GM19395 (cell line): ENCODE measurements around the gene DPF3.

Experiments used
- ATAC-seq: cut with Tn5 transposase; IDR thresholded peaks from one replicate; pipeline ENCODE4 v1.9.1; 2021; ENCODE audit warnings: mild to moderate bottlenecking, moderate library complexity; ENCODE audit not compliant: unreplicated experiment

The DPF3 gene

DNA sequence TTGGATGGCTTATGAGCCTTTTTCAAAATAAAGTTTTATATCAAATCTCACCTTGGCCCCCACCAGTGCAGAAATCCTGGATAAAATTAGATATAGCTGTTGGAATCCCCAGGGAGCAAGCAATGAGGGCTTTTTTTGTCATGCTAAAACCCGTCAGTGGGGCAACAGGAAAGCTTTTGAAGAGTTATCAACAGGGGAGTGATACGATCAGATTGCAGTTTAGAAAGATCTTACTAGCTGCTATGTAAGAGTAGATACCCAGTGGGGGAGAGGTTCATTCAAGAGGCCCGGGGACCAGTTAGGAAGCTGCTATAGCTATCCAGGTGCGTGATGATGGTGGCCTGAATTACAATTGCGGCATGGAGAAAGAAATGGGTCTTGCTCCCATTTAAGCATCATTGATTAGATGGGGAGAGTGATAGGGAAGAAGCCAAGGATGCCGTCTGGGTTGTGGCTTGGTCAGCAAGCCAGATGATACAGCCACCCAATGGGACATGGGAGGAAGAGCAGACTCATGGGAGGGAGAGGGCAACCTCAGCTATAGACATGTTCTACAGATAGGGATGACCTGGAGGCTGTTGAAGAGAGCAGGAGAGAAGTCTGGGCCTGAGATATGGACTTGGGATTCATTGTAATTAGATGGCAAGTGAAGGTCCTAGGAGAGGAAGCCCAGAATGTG lies 272.4 kb downstream of the DPF3 start:
- ATAC-seq = no peak

GRCh38 chr14:72619881-72620280 lies 274.0 kb downstream of the DPF3 start:
- ATAC-seq = no peak

DNA sequence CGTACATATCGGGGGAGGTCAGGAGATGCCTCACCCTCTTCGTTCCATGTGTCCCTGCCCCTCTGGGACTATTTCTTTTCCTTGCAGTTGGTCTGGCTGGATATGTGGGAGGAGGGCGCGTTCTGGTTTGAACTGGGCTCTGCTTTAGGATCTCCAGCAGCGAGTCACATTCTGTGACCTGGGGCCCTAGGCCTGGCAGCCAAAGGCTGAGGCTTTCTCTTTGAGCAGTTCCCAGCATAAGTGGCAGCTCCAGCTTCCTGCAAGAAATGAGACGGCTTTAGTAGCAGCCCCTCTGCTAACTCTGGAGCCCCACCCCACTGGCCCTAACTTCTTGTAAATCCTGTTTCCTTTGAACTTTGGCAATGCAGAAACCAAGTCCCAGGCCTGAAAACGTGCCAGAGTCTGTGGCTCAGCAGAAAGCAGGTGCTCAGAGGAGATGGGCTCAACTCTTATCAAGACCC lies 274.8 kb downstream of the DPF3 start:
- no peak for ATAC-seq

DNA sequence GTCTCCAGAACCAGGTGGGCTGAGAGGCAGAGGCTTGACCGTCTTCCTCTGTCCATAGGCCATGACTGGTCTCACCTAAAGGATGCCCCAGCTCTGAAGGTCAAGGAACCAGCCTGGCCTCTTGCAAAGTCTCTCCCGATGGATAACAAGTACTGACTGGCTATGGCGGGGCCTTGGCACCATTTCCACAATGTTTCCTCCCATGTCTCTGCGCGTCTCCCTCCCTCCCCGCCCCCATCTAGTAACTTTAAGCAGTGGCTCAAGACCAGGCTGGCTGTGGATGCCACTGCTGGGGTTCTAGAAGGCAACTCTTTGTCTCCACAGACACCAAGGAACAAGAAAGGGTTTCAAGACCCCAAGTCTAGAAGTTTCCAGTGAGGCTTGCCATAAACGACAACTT lies 275.5 kb downstream of the DPF3 start:
- ATAC-seq = no peak

DNA sequence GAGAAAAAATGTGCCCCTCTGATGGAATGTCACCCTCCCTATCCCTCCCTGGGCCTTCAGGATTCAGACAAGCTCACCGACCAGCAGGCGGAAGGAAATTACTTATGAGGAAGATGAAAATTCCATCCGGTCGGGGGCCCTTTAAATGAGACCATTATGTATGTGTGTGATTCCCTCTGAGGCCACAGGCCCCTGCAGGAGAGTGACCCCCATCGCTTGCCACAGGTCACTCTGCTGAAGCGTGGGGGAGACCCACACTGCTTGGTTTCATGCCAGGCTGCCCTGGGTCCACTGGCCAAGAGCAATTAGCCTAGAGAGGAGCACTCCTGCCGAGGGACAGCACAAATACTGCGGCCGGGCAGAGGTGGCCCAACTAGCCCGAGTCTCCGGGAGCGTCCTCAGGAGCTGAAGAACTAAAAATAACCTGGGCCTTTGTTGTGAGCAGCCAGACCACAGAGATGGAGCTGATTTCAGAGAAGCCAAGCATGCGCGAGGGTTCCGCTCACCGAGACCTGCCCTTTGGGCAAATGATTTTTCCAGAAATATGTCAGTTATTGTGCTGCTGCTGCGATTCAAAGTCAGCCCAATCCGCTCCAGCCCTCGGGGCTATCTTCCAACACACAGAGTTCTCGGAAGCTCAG lies 276.4 kb downstream of the DPF3 start:
- no peak for ATAC-seq

GRCh38 chr14:72616811-72617210 lies 277.1 kb downstream of the DPF3 start:
- no peak for ATAC-seq

GRCh38 chr14:72616294-72616693 lies 277.6 kb downstream of the DPF3 start:
- no peak for ATAC-seq

GRCh38 chr14:72615451-72616121 lies 278.3 kb downstream of the DPF3 start:
- no peak for ATAC-seq

GRCh38 chr14:72614891-72615415 lies 278.9 kb downstream of the DPF3 start:
- no peak for ATAC-seq

DNA sequence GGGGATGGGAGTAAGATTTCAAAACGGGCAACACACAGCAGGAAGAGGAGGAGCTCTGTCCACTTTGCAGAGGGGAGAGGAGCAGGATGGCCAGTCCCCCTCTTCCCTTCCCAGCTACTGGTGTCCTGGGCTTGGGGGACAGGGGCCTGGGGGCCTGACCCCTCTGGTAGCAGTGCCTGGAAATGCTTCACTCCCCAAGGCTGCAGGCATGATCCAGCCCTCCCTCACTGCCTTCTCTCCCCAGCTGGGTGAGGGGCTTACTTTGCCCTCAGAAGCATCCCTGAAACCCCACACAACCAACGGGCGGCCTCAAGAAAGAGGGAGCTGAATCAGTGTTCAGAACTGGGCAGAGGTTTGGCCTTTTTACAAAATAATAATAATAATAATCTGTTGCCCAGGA lies 279.5 kb downstream of the DPF3 start:
- ATAC-seq = no peak

- ATAC-seq = no peak
These were observed 280.0 kb downstream of the DPF3 start for GRCh38 chr14:72613975-72614319.

DNA sequence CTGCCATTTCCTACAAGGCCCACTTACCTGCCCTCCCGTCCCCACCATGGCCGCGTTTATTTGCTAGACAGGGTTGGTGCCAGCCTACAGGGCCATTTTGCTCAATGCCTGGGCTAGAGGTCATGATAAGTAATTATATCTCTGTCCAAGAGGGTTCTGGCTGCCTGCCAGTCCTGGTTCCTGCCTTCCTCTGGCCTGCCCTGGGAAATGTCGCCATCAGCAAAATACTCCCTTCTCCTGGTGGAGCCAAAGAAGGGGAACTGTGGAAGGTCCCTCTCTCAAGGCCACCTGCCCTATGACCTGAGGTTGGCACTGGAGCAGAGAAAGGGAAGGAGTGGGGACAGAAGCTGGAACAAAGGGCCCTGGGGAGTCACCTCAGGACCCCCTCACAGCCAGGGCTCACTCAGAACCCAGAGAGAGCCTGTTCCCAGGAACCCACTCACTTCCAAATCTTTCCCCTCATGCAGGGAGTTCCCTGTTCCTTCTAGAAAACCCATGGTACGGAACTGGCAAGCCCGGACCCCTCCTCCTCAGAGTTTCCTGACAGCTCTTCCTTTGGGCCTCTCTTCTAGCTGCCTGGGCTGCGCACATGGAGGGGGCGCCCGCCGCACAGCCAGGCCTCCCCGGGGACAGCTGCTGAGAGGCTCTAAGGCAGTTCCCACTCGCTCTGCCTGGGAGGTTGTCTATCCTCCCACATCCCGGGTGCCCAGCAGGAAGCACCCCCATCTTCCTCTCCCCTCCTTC lies 280.5 kb downstream of the DPF3 start:
- no peak for ATAC-seq

GRCh38 chr14:72612041-72612440 lies 281.9 kb downstream of the DPF3 start:
- no peak for ATAC-seq

DNA sequence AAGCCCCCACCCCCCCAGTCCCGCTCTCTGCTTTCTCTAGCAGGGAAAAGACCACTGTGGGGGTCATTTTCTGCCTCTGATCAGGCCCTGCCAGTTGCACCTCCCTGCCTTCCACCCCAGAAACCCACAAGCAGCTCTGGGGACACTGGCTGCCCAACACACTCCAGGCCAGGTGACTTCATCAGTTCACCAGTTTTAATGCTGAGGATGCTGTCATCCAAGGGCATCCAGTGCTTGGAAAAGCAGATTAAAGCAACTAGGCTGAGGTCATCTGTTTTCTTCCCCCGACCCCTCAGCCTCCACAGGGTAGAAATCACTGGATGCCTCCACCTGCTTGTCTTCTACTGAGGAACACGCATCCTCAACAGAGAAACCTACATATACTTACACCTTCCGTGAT lies 282.4 kb downstream of the DPF3 start:
- no peak for ATAC-seq

DNA sequence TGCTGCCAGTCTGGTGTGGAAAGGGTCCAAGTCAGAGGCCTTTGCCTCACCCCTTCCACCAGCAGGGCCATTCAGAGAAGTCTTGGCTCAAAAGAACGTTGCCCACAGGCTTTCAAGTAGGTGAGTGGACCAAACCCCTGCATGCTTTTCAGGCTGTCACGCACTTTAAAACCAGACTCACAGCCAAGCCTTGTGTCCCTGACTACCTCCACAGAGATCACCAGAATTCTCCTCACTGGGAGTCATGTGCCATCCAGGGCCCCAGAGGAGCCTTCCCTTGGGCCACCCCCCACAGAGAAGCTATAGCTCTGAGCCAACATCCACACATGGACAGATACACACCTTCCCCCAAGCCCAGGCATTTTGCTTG lies 283.1 kb downstream of the DPF3 start:
- ATAC-seq = no peak

- ATAC-seq = no peak
These were observed 283.6 kb downstream of the DPF3 start for GRCh38 chr14:72610096-72610830.

DNA sequence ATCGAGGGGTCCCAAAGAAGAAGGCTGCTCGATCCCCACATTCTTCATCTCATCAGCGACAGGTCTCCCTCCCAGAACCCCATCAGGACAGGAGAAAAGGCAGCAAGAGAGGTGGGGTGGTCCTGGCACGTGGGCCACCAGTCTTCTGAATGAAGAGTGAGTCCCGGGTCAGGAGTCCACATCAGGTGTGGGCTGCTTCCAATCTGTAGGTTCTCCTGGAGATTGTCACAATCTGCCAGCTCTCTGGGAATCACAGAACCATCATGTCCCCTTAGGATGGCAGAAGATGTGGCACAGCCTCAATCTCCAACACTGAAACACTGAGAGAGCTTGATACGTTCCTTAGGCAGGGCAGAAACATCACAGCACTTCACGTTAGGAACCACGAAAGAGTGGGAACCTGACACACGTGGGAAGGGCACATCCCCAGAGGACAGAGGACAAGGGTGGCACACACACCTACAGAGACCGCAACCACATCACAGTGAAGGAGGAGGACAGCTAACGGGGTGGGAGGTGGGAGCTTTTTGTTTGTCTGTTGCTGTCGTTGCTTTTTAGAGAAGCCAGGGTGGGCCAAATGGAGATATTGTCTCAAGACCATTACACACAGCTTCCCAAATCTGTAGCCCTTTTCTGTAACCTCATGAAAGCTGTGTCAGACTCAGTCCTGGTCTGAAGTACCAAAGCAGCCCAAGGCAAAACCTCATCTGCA lies 284.5 kb downstream of the DPF3 start:
- ATAC-seq = no peak

DNA sequence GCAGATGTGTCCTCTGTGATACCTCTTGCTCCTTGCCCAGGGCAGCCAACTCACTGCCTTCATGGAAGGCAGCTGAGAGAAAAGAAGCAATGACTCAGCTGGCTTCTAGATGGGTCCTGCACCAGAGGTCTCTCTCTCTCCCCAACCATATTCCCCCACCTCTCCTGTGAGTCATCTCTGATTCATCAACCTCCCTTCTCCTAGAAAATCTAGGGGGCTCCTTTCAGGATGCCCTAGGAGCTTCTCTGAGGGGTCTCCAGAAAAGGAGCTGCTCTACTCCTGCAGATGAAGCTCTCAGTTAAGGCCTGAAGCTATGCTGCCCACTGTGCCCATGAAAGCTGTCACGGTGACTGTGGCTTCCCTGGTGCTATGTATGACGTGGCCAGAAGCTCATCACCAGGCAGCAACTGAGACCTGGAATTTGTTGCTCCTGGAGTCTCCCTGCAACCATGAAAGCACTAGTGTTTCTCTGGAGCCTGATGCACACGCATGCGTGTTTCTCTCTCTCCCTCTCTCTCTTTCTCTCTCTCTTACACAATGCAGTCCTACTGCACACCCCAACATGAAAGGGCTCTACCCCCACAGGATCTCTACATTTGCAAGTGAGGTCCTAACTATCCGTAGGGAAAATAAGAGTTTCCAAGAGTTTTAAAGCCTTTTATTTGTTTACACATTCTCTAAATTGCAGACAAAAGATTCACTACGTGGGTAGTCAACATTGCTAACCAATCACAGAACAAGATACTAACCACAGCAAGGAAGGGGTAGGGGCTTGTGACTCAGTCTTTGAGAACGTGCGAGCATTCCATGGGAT lies 285.3 kb downstream of the DPF3 start:
- ATAC-seq = no peak

GRCh38 chr14:72607386-72608130 lies 286.3 kb downstream of the DPF3 start:
- ATAC-seq = no peak
